ENCODE results near the gene FYB1.

DNA sequence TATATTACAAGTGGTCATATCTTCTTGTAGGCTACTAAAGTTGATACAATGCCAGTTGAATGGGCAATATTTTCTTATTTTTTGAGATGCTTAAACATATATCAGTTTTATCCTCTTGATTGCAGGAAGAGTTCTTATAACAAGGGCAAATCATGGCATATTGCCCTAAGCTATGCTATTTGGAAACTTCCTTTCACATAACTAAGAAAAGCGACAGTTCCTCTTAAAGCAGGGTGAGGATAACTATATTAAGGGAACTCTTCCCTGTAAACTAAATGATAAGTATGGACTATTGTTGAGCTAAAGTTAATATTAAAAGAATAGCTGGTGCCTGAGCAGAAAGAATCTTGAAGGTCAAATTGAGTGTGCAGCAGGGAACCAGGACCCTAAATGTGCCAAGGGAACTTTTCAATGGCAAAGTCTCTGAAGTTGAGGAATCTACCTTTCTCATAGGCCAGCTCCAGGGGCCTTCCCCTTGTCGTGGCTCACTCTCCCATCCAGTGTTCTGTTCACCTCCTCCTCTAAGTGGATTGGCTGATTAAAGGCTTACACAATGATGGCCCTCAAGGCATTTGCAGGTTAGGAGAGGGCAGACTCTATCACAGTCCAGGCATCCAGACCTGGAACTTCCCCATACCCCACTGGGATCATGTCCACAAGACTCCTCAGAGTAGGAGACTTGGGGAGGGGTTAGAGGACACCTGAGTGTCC, 26.8 kb downstream of the FYB1 start:
- TF ChIP-seq CTCF (IDR thresholded peaks at IDR 0.05) (no peak), POLR2A (IDR thresholded peaks at IDR 0.05) (no peak)

All from heart left ventricle (tissue), 13 donors.